Measurements from ENCODE around the gene ADK. TPM values are rescaled to one million over a fixed set of nuclear protein-coding genes. Genes with fewer than 3 reads are reported as not detected.

The ADK gene
- total RNA-seq, 3 donors from 2014 or later (not counting 1 experiment from before 2014, with no cell fraction given), result 13.4 to 16.1 (median 14.1) TPM

DNA sequence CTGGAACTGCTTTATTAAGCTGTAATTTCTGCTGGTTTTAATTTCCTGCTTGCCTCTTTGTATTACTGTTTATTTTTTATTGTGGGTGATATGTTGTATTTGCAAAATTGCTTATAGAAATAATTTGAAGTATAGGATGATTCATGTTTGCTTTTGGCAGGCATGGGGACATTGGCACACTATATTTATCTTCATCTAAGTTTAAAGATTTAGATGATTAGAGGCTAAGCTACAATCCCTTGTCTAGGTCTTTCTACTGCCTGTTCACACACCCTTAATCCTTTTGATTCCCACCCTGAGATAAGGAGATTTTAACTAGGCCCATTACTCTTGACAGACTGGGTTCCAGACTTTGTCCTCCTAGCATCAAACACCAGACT, 492.6 kb downstream of the ADK start:
- H3K27ac Mint-ChIP-seq, result no peak overlapping the region
- no peaks in the 10 kb centered on the region for H3K27me3 Mint-ChIP-seq (ENCODE audit: low read depth in 2 of 2)
- H3K4me3 Mint-ChIP-seq, result no peak overlapping the region
- no peak for ATAC-seq
- Histone ChIP-seq H3K27me3 (ENCODE audit: control insufficient read depth, insufficient read depth, low read length) (no peaks in the 10 kb centered on the region), H3K36me3 (ENCODE audit: control insufficient read depth, insufficient read depth, low read length) (no peaks in the 10 kb centered on the region), H3K4me3 (ENCODE audit: low read length) (no peak overlapping the region), H3K27ac (ENCODE audit: low read length) (no peak overlapping the region), H3K4me1 (ENCODE audit: control insufficient read depth, insufficient read depth, low read length) (no peaks in the 10 kb centered on the region), H3K9me3 (ENCODE audit: control insufficient read depth, insufficient read depth, low read length) (peaks cover 5% of the 10 kb centered on the region)
- DNase-seq, result no peak
- H3K36me3 Mint-ChIP-seq, result peaks cover 11% of the 10 kb centered on the region
- TF ChIP-seq, protein P1, sequence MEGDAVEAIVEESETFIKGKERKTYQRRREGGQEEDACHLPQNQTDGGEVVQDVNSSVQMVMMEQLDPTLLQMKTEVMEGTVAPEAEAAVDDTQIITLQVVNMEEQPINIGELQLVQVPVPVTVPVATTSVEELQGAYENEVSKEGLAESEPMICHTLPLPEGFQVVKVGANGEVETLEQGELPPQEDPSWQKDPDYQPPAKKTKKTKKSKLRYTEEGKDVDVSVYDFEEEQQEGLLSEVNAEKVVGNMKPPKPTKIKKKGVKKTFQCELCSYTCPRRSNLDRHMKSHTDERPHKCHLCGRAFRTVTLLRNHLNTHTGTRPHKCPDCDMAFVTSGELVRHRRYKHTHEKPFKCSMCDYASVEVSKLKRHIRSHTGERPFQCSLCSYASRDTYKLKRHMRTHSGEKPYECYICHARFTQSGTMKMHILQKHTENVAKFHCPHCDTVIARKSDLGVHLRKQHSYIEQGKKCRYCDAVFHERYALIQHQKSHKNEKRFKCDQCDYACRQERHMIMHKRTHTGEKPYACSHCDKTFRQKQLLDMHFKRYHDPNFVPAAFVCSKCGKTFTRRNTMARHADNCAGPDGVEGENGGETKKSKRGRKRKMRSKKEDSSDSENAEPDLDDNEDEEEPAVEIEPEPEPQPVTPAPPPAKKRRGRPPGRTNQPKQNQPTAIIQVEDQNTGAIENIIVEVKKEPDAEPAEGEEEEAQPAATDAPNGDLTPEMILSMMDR (IDR thresholded peaks at IDR 0.05), result no peak
- intact Hi-C loops (cut with micrococcal nuclease), result no loop called here
- H3K9me3 Mint-ChIP-seq, result peaks cover 5 to 6% of the 10 kb centered on the region in 2 donors
- H3K4me1 Mint-ChIP-seq, result no peaks in the 10 kb centered on the region

DNA sequence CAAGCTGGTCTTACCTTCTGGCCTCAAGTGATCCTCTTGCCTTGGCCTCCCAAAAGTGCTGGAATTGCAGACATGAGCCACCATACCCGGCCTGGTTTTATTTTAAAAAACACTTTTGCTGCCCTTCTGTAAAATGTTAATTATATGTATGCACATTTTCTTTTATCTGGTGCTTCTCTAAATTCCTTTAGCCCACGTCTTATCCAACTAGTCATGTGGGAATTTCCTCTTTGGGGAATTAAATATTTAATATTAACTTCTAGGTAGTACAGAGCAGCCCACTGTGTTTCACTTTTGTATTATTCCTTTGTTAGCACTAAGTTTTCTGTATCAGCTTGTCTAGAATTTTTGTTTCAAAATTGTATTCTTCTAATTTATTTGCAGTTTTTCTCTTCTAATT, 493.7 kb downstream of the ADK start:
- H3K27me3 ChIP-seq (ENCODE audit: control insufficient read depth, insufficient read depth, low read length), result no peaks in the 10 kb centered on the region
- intact Hi-C loops (cut with micrococcal nuclease), result no loop called here

DNA sequence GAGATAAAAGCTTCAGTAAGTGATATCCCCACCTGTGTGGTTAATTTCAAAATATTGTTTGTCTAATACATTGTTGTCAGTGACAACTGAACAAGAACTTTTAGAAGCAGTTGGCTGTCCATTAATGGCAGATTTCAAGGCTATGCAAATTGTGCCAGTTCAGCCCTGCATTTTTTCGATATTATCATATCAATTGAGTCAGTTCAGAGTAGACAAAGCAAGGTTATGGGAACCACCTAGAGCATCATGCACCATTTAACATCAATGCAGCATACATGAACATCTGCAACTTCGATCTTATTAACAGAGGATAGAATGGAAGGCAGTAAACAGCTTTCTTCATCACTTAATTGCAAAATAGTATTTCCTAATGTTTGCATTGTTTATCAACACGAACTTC, 494.7 kb downstream of the ADK start:
- H3K36me3 Mint-ChIP-seq, result peaks cover 11% of the 10 kb centered on the region

More for the DNA sequence above, 493.7 kb downstream of the ADK start:
- Mint-ChIP-seq H3K27me3 (ENCODE audit: low read depth in 2 of 2) (no peaks in the 10 kb centered on the region), H3K4me3 (no peak overlapping the region), H3K27ac (no peak overlapping the region), H3K9me3 (peaks cover 5 to 6% of the 10 kb centered on the region in 2 donors), H3K36me3 (peaks cover 11% of the 10 kb centered on the region), H3K4me1 (no peaks in the 10 kb centered on the region)
- H3K4me1 ChIP-seq (ENCODE audit: control insufficient read depth, insufficient read depth, low read length), result no peaks in the 10 kb centered on the region
- peaks cover 5% of the 10 kb centered on the region for H3K9me3 ChIP-seq (ENCODE audit: control insufficient read depth, insufficient read depth, low read length)
- H3K4me3 ChIP-seq (ENCODE audit: low read length), result no peak overlapping the region
- no peak overlapping the region for H3K27ac ChIP-seq (ENCODE audit: low read length)
- DNase-seq, result no peak
- no peaks in the 10 kb centered on the region for H3K36me3 ChIP-seq (ENCODE audit: control insufficient read depth, insufficient read depth, low read length)
- no peak for ATAC-seq
- TF ChIP-seq, protein P1 (IDR thresholded peaks at IDR 0.05), result no peak
- WGBS (ENCODE audit: insufficient coverage), result no CpG with 5 or more reads among the region's 2 CpGs

DNA sequence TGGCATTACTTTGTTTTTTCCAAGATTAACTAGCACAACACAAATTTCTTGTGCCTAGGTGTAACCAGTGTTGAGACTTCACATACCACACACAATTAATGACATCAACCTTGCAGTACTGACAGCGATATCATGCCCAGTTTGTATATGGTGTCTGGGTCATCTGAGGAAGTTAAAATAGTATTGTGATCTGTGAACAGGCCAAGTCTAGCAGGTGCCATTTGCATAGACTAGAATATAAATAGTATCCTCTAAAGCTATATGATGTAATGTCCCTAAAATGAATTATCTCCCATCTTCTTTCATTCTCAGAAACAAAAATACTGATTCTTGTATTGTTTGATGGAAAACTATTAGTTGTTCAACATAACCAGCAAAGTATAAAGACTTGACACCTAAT, 499.6 kb downstream of the ADK start:
- TF ChIP-seq, protein P1 (IDR thresholded peaks at IDR 0.05), result no peak
- ATAC-seq, result no peak
- Histone ChIP-seq H3K27ac (ENCODE audit: low read length) (no peak overlapping the region), H3K27me3 (ENCODE audit: control insufficient read depth, insufficient read depth, low read length) (no peaks in the 10 kb centered on the region), H3K36me3 (ENCODE audit: control insufficient read depth, insufficient read depth, low read length) (no peaks in the 10 kb centered on the region), H3K4me1 (ENCODE audit: control insufficient read depth, insufficient read depth, low read length) (no peaks in the 10 kb centered on the region), H3K4me3 (ENCODE audit: low read length) (no peak overlapping the region), H3K9me3 (ENCODE audit: control insufficient read depth, insufficient read depth, low read length) (no peaks in the 10 kb centered on the region)
- intact Hi-C loops (cut with micrococcal nuclease), result no loop called here
- no peaks in the 10 kb centered on the region for H3K4me1 Mint-ChIP-seq
- H3K27ac Mint-ChIP-seq, result no peak overlapping the region
- no peak for DNase-seq
- no peaks in the 10 kb centered on the region for H3K27me3 Mint-ChIP-seq (ENCODE audit: low read depth in 2 of 2)
- no peak overlapping the region for H3K4me3 Mint-ChIP-seq
- no CpG with 5 or more reads among the region's 1 CpG for WGBS (ENCODE audit: insufficient coverage)
- no peaks in the 10 kb centered on the region for H3K36me3 Mint-ChIP-seq
- no peaks in the 10 kb centered on the region for H3K9me3 Mint-ChIP-seq

More for the DNA sequence above, 494.7 kb downstream of the ADK start:
- 100% methylated on average over 1 of the region's 3 CpGs for WGBS (ENCODE audit: insufficient coverage)
- no peak for DNase-seq
- Mint-ChIP-seq H3K4me1 (no peaks in the 10 kb centered on the region), H3K27ac (no peak overlapping the region), H3K27me3 (ENCODE audit: low read depth in 2 of 2) (no peaks in the 10 kb centered on the region), H3K9me3 (peaks cover 5 to 6% of the 10 kb centered on the region in 2 donors), H3K4me3 (no peak overlapping the region)
- intact Hi-C loops (cut with micrococcal nuclease), result no loop called here
- Histone ChIP-seq H3K9me3 (ENCODE audit: control insufficient read depth, insufficient read depth, low read length) (peaks cover 5% of the 10 kb centered on the region), H3K36me3 (ENCODE audit: control insufficient read depth, insufficient read depth, low read length) (no peaks in the 10 kb centered on the region), H3K27ac (ENCODE audit: low read length) (no peak overlapping the region), H3K4me3 (ENCODE audit: low read length) (no peak overlapping the region), H3K4me1 (ENCODE audit: control insufficient read depth, insufficient read depth, low read length) (no peaks in the 10 kb centered on the region), H3K27me3 (ENCODE audit: control insufficient read depth, insufficient read depth, low read length) (no peaks in the 10 kb centered on the region)
- TF ChIP-seq, protein P1 (IDR thresholded peaks at IDR 0.05), result no peak
- no peak for ATAC-seq
